ENCODE results near the gene XYLT1. TPM values are rescaled to one million over a fixed set of nuclear protein-coding genes. Genes with fewer than 3 reads are reported as not detected.
"Not testable (repeated sequence)": the region's sequence is repeated elsewhere in the genome, so short reads cannot be mapped to it uniquely, and the experiment has no call there.

Gene XYLT1
- total RNA-seq, 2 donors from 2014 or later: 6.0 to 15.2 TPM

GRCh38 chr16:17508303-17508702 lies 37.5 kb upstream of the XYLT1 start:
- TF ChIP-seq CTCF (IDR thresholded peaks at IDR 0.05) (no peak), POLR2A (IDR thresholded peaks at IDR 0.05) (no peak)
- Histone ChIP-seq H3K4me3 (no peak overlapping the region), H3K27ac (no peak overlapping the region), H3K36me3 (replicated peaks in 1 of 2; ENCODE audit: insufficient read depth in 1 of 2, low read depth in 2 of 2) (no peaks in the 10 kb centered on the region), H3K9me3 (no peaks in the 10 kb centered on the region), H3K27me3 (no peaks in the 10 kb centered on the region), H3K4me1 (no peaks in the 10 kb centered on the region)
- DNase-seq (no peak), ATAC-seq (no peak)
- 74 to 83% methylated on average over 9 of the region's 9 CpGs for WGBS, 2 donors
- intact Hi-C loops (cut with DNase I): no loop called here

GRCh38 chr16:17507516-17507915 lies 36.8 kb upstream of the XYLT1 start:
- intact Hi-C loops (cut with DNase I): not testable (repeated sequence)

DNA sequence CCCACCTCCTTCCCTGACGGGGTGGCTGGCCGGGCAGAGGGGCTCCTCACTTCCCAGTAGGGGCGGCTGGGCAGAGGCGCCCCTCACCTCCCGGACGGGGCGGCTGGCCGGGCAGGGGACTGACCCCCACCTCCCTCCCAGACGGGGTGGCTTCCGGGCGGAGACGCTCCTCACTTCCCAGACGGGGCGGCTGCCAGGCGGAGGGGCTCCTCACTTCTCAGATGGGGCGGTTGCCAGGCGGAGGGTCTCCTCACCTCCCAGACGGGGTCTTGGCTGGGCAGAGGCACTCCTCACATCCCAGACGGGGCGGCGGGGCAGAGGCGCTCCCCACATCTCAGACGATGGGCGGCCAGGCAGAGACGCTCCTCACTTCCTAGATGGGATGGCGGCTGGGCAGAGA lies 35.1 kb upstream of the XYLT1 start:
- WGBS, 2 donors: 85% methylated on average over 9 to 15 of the region's 26 CpGs
- ATAC-seq; H3K9me3 ChIP-seq; intact Hi-C loops (cut with DNase I); DNase-seq; H3K27me3 ChIP-seq; H3K36me3 ChIP-seq (replicated peaks in 1 of 2; ENCODE audit: insufficient read depth in 1 of 2, low read depth in 2 of 2); H3K4me1 ChIP-seq; H3K27ac ChIP-seq; H3K4me3 ChIP-seq: not testable (repeated sequence)

More at GRCh38 chr16:17507516-17507915, 36.8 kb upstream of the XYLT1 start:
- H3K36me3 ChIP-seq (replicated peaks in 1 of 2; ENCODE audit: insufficient read depth in 1 of 2, low read depth in 2 of 2); DNase-seq; H3K27me3 ChIP-seq; ATAC-seq; H3K4me1 ChIP-seq; H3K27ac ChIP-seq; H3K4me3 ChIP-seq; H3K9me3 ChIP-seq: not testable (repeated sequence)
- whole genome bisulfite sequencing, 2 donors: 64 to 66% methylated on average over 8 of the region's 8 CpGs

DNA sequence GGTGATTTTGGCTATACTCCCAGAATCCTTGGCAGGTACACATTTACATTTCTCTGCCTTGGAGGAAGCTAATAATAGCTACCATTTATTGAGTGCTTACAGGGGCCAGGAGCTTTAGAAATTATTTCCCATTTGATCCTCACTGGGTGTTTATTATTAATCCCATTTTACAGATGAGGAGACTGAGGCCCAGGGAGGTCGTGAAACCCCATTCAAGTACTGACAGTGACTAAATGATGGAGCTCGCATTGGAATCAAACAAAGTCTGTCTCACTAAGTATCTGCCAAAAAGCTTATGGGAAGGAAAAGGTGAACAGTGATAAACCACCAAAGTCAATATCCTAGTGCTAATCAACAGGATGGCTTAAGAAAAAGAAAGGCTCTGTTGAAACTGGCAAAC lies 33.3 kb upstream of the XYLT1 start:
- ATAC-seq (no peak), DNase-seq (no peak)
- H3K4me1 ChIP-seq: no peaks in the 10 kb centered on the region
- no peaks in the 10 kb centered on the region for H3K27me3 ChIP-seq
- H3K36me3 ChIP-seq (replicated peaks in 1 of 2; ENCODE audit: insufficient read depth in 1 of 2, low read depth in 2 of 2): no peaks in the 10 kb centered on the region
- H3K27ac ChIP-seq: no peak overlapping the region
- H3K9me3 ChIP-seq: no peaks in the 10 kb centered on the region
- TF ChIP-seq POLR2A (IDR thresholded peaks at IDR 0.05): no peak
- no peak for TF ChIP-seq CTCF (IDR thresholded peaks at IDR 0.05)
- WGBS, 2 donors: 59 to 61% methylated on average over 2 of the region's 2 CpGs
- no peak overlapping the region for H3K4me3 ChIP-seq
- intact Hi-C loops (cut with DNase I): no loop called here

DNA sequence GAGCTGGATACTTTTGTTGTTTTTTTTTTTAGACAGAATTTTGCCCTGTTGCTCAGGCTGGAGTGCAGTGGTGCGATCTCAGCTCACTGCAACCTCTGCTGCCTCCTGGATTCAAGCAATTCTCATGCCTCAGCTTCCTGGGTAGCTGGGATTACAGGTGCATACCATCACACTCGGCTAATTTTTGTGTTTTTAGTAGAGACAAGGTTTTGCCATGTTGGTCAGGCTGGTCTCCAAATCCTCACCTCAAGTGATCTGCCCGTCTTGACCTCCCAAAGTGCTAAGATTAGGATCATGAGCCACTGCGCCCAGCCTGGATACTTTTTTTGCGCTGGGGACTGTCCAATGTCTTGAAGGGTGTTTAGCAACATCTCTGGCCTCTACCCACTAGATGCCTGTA lies 32.6 kb upstream of the XYLT1 start:
- H3K27me3 ChIP-seq: no peaks in the 10 kb centered on the region
- DNase-seq (no peak), ATAC-seq (no peak)
- intact Hi-C loops (cut with DNase I): no loop called here
- no peaks in the 10 kb centered on the region for H3K36me3 ChIP-seq (replicated peaks in 1 of 2; ENCODE audit: insufficient read depth in 1 of 2, low read depth in 2 of 2)
- H3K9me3 ChIP-seq: no peaks in the 10 kb centered on the region
- TF ChIP-seq CTCF (IDR thresholded peaks at IDR 0.05) (no peak), POLR2A (IDR thresholded peaks at IDR 0.05) (no peak)
- H3K4me1 ChIP-seq: no peaks in the 10 kb centered on the region
- H3K4me3 ChIP-seq: no peak overlapping the region
- H3K27ac ChIP-seq: no peak overlapping the region
- 76 to 77% methylated on average over 4 to 5 of the region's 5 CpGs for WGBS, 2 donors

- ATAC-seq (no peak), DNase-seq (no peak)
- Histone ChIP-seq H3K4me3 (no peak overlapping the region), H3K4me1 (no peaks in the 10 kb centered on the region), H3K27ac (no peak overlapping the region), H3K36me3 (replicated peaks in 1 of 2; ENCODE audit: insufficient read depth in 1 of 2, low read depth in 2 of 2) (no peaks in the 10 kb centered on the region), H3K9me3 (no peaks in the 10 kb centered on the region), H3K27me3 (no peaks in the 10 kb centered on the region)
- TF ChIP-seq POLR2A (IDR thresholded peaks at IDR 0.05) (no peak), CTCF (IDR thresholded peaks at IDR 0.05) (no peak)
- WGBS, 2 donors: 70 to 78% methylated on average over 9 of the region's 9 CpGs
- intact Hi-C loops (cut with DNase I): no loop called here
Observed at GRCh38 chr16:17501321-17501720, 30.6 kb upstream of the XYLT1 start.
